Left lung (tissue), 10 donors: ENCODE results near the gene RASAL2. TPM values are rescaled to one million over a fixed set of nuclear protein-coding genes. Genes with fewer than 3 reads are reported as not detected.
A peak's percentile ranks its signal among the peaks of the same experiment; 100 is the strongest.

Experiments used
- ATAC-seq: fragments of 200-7000 bp; cut with Tn5 transposase; one replicate; pipeline ENCODE4 v1.9.1; 2020; ENCODE audit warnings: moderate library complexity
- DNase-seq, 4 donors: peaks; one replicate each; pipeline ENCODE4 v3.0.0-alpha.2; 2013 to 2020
- H3K27ac ChIP-seq, 2 donors: fragments of 200-600 bp; sonication (generic) in 1 of 2; one replicate each; pipeline versions ENCODE4 v1.5.0 to v1.8.0; 2020 to 2021
- H3K27me3 ChIP-seq, 2 donors: fragments of 200-600 bp; sonication (generic) in 1 of 2; one replicate each; pipeline versions ENCODE4 v1.5.0 to v1.8.0; 2020 to 2021
- H3K36me3 ChIP-seq, 2 donors: fragments of 200-600 bp; sonication (generic) in 1 of 2; one replicate each; pipeline versions ENCODE4 v1.5.0 to v1.8.0; 2020 to 2021
- H3K4me1 ChIP-seq, 2 donors: fragments of 200-600 bp; one replicate each; pipeline ENCODE4 v1.8.0; 2021
- H3K4me3 ChIP-seq, 2 donors: fragments of 200-600 bp; sonication (generic) in 1 of 2; one replicate each; pipeline versions ENCODE4 v1.5.0 to v1.8.0; 2020 to 2021; ENCODE audit warnings: mild to moderate bottlenecking in 1 of 2
- H3K9me3 ChIP-seq, 2 donors: fragments of 200-600 bp; sonication (generic) in 1 of 2; one replicate each; pipeline versions ENCODE4 v1.5.0 to v1.8.0; 2020 to 2021
- intact Hi-C, 2 donors: fragments of 100-400 bp; cut with DNase I; formaldehyde crosslinking; loops; one replicate each; pipeline versions ENCODE4 v1.11.2 to v1.14.2; 2022
- polyA plus RNA-seq, 6 donors: library from polyadenylated mRNA; unstranded; fragments of 120-200 nt; gene quantifications; one replicate each; pipeline ENCODE4 v1.2.1, GENCODE V29; 2013; ENCODE audit not compliant: insufficient read length in 6 of 6
- total RNA-seq, 2 donors: library from RNA; stranded (reverse); fragmentation: NEBNext Ultra II Directional; extraction: Animal tissue kit (Norgen Biotek cat#: 25700); gene quantifications; one replicate each; pipeline ENCODE4 v1.2.1, GENCODE V29; 2021
- TF ChIP-seq, protein P1 (sequence below), 2 donors: fragments of 200-600 bp; sonication (generic) in 1 of 2; IDR thresholded peaks; one replicate each; pipeline versions ENCODE4 v1.5.0 to v1.8.0; 2021; ENCODE audit warnings: antibody characterized with exemption in 2 of 2
- donor health status: DM: no; HTN: yes; CAD: no.
- donor health status: DM: no; HTN: no; CAD: no.

Gene RASAL2
- total and polyA plus RNA-seq, 8 donors: 26.4 to 35.6 (median 29.5) TPM

DNA sequence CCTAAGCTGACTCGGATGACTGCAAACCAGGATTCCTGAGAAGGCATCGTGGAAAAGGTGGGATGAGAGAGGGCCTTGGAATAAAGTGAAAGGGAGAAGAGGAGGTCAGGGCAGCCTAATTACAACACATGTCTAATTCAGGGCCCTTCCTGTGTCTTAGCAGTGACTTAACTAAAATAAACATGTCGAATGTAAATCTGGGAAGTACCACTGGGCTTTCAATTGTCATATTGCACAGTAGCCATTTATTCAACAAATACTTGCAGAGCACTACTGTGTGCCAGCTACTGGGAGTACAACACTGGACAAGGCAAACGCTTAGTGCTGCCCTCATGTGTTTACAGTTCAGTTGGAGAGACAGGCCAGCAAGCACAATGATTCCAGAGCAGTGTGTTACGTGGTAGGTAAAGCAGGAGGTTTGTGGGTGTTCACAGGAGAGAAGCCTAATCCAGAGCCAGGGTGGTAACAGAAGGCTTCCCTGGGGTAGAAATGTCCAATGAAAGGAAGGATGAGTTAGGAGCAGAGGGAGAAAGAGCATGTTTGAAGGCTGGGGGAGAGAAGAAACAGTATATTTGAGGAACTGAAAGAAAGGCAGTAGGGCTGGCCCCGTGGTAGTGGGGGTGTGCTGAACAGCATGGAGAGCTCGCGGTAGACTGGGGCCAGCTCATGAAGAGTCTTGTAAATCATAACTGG lies 38.0 kb upstream of the RASAL2 start:
- H3K27ac ChIP-seq: peak overlapping the region; percentile 17 to 64
- intact Hi-C loops: no loop called here
- H3K4me3 ChIP-seq: no peak overlapping the region
- peaks cover 14 to 48% of the 10 kb centered on the region in 2 donors for H3K4me1 ChIP-seq
- H3K36me3 ChIP-seq: no peaks in the 10 kb centered on the region
- H3K27me3 ChIP-seq: no peaks in the 10 kb centered on the region
- no peaks in the 10 kb centered on the region for H3K9me3 ChIP-seq
- DNase-seq (peak in 1 of 4 donors; percentile 55), ATAC-seq (peak; percentile 69)
- TF ChIP-seq, protein P1, sequence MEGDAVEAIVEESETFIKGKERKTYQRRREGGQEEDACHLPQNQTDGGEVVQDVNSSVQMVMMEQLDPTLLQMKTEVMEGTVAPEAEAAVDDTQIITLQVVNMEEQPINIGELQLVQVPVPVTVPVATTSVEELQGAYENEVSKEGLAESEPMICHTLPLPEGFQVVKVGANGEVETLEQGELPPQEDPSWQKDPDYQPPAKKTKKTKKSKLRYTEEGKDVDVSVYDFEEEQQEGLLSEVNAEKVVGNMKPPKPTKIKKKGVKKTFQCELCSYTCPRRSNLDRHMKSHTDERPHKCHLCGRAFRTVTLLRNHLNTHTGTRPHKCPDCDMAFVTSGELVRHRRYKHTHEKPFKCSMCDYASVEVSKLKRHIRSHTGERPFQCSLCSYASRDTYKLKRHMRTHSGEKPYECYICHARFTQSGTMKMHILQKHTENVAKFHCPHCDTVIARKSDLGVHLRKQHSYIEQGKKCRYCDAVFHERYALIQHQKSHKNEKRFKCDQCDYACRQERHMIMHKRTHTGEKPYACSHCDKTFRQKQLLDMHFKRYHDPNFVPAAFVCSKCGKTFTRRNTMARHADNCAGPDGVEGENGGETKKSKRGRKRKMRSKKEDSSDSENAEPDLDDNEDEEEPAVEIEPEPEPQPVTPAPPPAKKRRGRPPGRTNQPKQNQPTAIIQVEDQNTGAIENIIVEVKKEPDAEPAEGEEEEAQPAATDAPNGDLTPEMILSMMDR (IDR thresholded peaks at IDR 0.05): no peak

DNA sequence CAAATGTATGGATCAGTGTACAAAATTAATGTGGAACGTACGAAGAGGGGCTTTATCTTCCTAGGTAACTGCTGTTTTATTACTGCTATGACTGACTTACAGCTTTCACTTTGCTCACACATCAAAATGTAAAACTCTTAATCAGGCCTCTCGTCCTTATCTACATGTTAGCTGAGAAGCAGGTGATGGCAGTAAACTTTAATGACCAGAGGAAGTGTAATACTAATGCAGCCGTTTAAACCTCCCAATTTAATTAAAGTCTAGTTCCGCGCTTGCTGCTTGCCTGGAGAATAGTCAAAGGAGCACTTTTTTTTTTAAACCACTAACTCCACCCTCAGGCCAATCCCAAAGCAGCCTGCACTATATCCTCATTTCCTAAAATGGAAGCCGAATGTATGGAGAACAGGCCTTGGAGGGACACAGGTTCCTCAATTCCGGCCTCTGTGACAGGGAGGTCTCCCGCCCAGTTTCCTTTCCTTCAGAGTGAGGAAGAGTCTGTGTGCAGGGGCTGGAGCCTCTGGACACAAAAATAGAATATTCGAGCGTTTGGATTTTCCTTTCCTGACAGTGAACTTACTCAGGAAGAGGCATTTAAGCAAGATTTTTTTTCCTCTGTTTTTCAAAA lies 36.7 kb upstream of the RASAL2 start:
- no peaks in the 10 kb centered on the region for H3K27me3 ChIP-seq
- intact Hi-C loops: no loop called here
- H3K36me3 ChIP-seq: no peaks in the 10 kb centered on the region
- DNase-seq (no peak), ATAC-seq (no peak)
- TF ChIP-seq, protein P1 (IDR thresholded peaks at IDR 0.05): no peak
- peak overlapping the region; percentile 17 to 64 for H3K27ac ChIP-seq
- no peak overlapping the region for H3K4me3 ChIP-seq
- no peaks in the 10 kb centered on the region for H3K9me3 ChIP-seq
- peaks cover 14 to 42% of the 10 kb centered on the region in 2 donors for H3K4me1 ChIP-seq

DNA sequence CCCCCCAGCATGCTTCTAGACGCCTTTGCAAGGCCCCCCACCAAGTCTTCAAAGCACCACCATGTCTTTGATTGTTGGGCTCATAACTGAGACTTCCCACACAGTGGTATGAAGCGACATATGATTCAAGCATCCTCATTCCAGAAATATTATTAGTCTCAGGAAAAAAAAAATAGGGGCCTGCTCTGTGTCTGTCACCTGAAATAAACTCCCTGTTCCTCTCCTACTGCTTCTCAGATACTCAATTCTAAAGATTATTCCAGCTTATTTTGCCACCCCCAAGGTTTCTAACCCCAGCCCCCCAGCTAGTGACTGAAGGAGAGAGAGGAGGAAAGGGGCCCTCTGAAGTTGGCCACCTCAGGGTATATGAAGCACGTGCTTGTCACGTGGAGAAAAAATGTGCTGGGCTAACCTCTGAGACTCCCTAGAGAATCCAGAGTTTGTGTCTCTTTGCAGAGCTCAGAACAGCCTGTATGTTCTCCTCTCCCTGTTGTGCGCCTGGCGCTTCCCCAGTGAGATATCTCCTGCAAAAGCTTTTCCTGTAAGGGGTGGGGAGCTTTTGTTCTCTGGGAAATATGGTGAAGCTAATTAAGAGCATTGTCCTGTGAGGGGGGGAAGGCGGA lies 35.9 kb upstream of the RASAL2 start:
- no peaks in the 10 kb centered on the region for H3K27me3 ChIP-seq
- no peaks in the 10 kb centered on the region for H3K36me3 ChIP-seq
- peaks cover 14 to 35% of the 10 kb centered on the region in 2 donors for H3K4me1 ChIP-seq
- H3K9me3 ChIP-seq: no peaks in the 10 kb centered on the region
- peak overlapping the region; percentile 17 to 64 for H3K27ac ChIP-seq
- TF ChIP-seq, protein P1 (IDR thresholded peaks at IDR 0.05): no peak
- ATAC-seq (peak; percentile 15), DNase-seq (no peak)
- H3K4me3 ChIP-seq: no peak overlapping the region
- intact Hi-C loops: no loop called here

DNA sequence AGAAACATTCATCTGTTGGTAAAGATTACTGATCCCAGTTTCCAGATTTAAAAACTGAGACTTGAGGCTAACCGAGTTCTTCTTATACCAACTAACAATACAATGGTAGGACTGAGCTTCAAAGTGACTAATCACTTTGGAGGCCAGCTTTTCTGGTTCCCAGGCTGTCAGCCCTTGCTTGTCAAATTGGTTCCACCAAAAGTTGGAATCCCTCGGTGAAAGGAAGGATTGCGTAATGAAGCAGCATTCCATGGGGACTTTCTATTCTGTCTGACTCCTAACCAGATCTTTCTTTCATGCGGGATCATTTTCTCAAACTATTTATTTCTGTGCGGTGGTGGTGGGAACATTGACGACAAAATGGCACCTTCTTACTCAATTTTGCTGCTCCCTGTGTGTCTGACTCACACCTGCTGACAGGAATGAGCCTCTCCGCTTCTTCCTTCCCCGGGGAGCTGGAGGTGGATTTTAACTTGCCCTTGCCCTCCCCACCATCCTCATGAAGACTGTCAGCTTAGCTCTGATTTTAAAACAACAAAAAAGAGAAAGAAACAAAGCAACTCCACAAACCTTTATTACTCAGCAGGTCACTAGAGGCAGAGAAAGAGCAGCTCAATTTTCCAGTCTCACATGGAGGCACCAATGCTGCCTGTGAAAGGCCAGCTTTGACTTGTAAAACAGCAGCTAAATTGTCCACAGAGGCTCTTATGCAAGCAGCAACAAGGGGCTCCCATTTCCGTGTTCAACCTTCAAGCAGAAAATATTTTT lies 32.9 kb upstream of the RASAL2 start:
- Histone ChIP-seq H3K36me3 (no peaks in the 10 kb centered on the region), H3K4me3 (no peak overlapping the region), H3K27me3 (no peaks in the 10 kb centered on the region), H3K4me1 (peaks cover 5 to 24% of the 10 kb centered on the region in 2 donors), H3K27ac (no peak overlapping the region), H3K9me3 (no peaks in the 10 kb centered on the region)
- no peak for DNase-seq
- TF ChIP-seq, protein P1 (IDR thresholded peaks at IDR 0.05): no peak
- no peak for ATAC-seq
- intact Hi-C loops: no loop called here
